Measurements from ENCODE around the gene PACRG. TPM values are rescaled to one million over a fixed set of nuclear protein-coding genes. Genes with fewer than 3 reads are reported as not detected.

Gene PACRG
- total and polyA plus RNA-seq, 10 of the 15 experiments (the other 5 are each of a cell fraction or from before 2014, with no cell fraction given): not detected

GRCh38 chr6:163344411-163344810 lies 616.6 kb downstream of the PACRG start:
- Histone ChIP-seq H3K4me1 (ENCODE audit: control insufficient read depth, insufficient read depth, low read length) (no peaks in the 10 kb centered on the region), H3K79me2 (ENCODE audit: control insufficient read depth, insufficient read depth, low read length) (no peaks in the 10 kb centered on the region), H3K36me3 (ENCODE audit: control insufficient read depth in 2 of 2, insufficient read depth in 2 of 2, low read length in 1 of 2) (no peaks in the 10 kb centered on the region), H3K4me2 (ENCODE audit: control insufficient read depth, insufficient read depth) (no peak overlapping the region), H3K27me3 (replicated peaks in 1 of 2; ENCODE audit: control insufficient read depth in 2 of 2, insufficient read depth in 2 of 2, low read length in 1 of 2) (peaks cover 0 to 2% of the 10 kb centered on the region in 2 experiments; a peak in 2 of 4 replicates), H2AFZ (ENCODE audit: control insufficient read depth, low read depth, low read length) (no peak overlapping the region), H3K9ac (ENCODE audit: control insufficient read depth, insufficient read depth, low read length) (no peak overlapping the region), H3K9me3 (replicated peaks; ENCODE audit: control insufficient read depth, insufficient read depth, low read length) (no peaks in the 10 kb centered on the region), H3K27ac (ENCODE audit: control insufficient read depth, insufficient read depth) (no peak overlapping the region), H4K20me1 (ENCODE audit: control insufficient read depth, insufficient read depth) (no peaks in the 10 kb centered on the region), H3K4me3 (no peak overlapping the region)
- ChIA-PET SMC1A (ENCODE audit: uncharacterized antibody, unreplicated experiment) (no interaction called here), CTCF (no interaction called here), RAD21 (ENCODE audit: unreplicated experiment) (no interaction called here), POLR2A (interaction anchor here (0.7 kb wide), 1 partner anchor 145 kb away, joined by 3 read pairs; no protein-coding TSS in a partner anchor)
- no peak for ATAC-seq
- TF ChIP-seq ZZZ3 (IDR thresholded peaks at IDR 0.05; ENCODE audit: control insufficient read depth, insufficient read length, low read depth) (no peak), TCF7 (IDR thresholded peaks at IDR 0.05; ENCODE audit: borderline replicate concordance) (no peak), SMAD1 (IDR thresholded peaks at IDR 0.05; ENCODE audit: low read depth, partially characterized antibody) (no peak), IRF3 (IDR thresholded peaks at IDR 0.05) (no peak), EGR1 (IDR thresholded peaks at IDR 0.05; ENCODE audit: borderline replicate concordance in 1 of 2, low read depth in 2 of 2, low read length in 2 of 2) (no peak), PML (IDR thresholded peaks at IDR 0.05; ENCODE audit: low read length) (no peak), BMI1 (IDR thresholded peaks at IDR 0.05; ENCODE audit: borderline replicate concordance) (no peak), SP1 (IDR thresholded peaks at IDR 0.05; ENCODE audit: low read depth, low read length) (no peak), ATF7 (IDR thresholded peaks at IDR 0.05; ENCODE audit: low read depth) (no peak), YY1 (IDR thresholded peaks at IDR 0.05; ENCODE audit: low read depth, low read length) (no peak), CHD2 (IDR thresholded peaks at IDR 0.05; ENCODE audit: borderline replicate concordance, low read depth, low read length) (no peak), NKRF (conservative IDR thresholded peaks at IDR 0.05) (no peak), SKIL (IDR thresholded peaks at IDR 0.05; ENCODE audit: low read depth, poor library complexity, severe bottlenecking) (no peak)
- no peak for FAIRE-seq
- BruUV-seq (replicated peaks): no TSS peak
- WGBS (ENCODE audit: insufficient coverage, insufficient replicate concordance, low lambda C conversion rate, missing lambda C conversion rate): 50% methylated on average over 8 of the region's 8 CpGs
- DNase-seq (ENCODE audit: low read depth, low spot score): no peak
- intact Hi-C loops (cut with micrococcal nuclease; ENCODE audit: unreplicated experiment) (no loop called here), in situ Hi-C loops (cut with MboI) (no loop called here)
